GM18868 (cell line): ENCODE measurements around the gene RGS6.

Source experiments
- ATAC-seq: cut with Tn5 transposase; IDR thresholded peaks from one replicate; pipeline ENCODE4 v1.9.1; 2021; ENCODE audit warnings: mild to moderate bottlenecking, moderate library complexity; ENCODE audit not compliant: unreplicated experiment

The RGS6 gene

DNA sequence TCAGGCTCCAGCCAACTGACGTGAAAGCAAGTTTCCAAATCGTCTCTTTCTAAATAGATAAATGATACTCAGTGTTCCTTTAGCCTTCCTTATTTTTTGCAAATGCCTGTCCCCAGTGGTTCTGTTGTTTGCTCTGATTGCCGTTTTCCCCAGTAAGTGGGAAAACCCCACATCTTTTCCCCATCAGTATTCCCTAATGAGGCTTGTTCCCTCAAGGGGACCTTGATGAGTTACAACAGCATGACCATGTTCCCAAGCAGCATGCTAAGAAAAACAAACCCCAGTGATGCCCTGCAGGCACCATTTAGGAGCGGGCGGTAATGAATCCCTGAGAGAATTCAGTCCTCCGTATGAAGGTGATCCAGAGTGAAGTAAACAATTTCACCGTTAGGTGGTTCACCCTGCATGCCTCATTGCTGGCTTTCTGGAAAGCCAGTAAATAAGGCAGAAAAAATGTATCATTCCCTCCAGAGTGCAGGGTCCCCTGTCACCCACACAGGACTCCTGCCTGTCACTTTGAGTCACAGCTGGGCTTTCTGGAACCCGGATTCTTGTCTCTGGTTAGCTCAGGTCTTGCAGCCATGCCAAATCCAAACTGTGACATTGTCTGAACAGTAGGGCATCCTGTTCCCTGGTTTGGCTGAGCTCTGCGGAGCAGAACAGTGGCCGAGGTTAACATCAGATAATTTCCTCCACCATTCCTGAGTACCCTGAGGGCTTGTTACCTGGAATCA, 222.6 kb downstream of the RGS6 start:
- no peak for ATAC-seq

DNA sequence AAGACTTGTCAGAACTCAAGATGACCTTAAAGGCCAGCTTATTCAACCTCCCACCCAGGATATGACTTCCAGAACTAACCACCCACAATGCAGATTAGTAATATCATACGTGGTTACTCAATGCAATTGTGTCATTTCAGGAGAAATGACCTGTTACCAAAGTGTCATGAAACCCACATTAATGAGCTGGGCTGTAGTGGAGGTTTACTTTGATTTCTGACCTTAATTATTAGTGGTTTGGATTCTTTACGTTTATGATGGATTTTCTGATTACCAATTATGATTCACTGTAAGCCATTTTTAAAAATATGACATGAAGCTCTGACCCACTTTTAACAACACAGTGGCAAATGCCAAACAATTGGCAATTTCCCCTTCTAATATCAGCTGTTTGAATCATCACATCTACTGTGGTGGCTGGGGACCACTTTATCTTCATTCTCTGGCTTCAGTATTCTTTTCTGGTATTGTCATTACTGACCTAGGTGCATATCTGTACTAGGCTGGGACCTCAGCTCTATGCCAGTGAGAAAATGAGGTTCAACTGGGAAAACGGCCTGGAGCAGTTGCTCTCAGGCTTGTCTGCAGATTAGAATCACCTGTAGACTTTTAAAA, 223.3 kb downstream of the RGS6 start:
- no peak for ATAC-seq

DNA sequence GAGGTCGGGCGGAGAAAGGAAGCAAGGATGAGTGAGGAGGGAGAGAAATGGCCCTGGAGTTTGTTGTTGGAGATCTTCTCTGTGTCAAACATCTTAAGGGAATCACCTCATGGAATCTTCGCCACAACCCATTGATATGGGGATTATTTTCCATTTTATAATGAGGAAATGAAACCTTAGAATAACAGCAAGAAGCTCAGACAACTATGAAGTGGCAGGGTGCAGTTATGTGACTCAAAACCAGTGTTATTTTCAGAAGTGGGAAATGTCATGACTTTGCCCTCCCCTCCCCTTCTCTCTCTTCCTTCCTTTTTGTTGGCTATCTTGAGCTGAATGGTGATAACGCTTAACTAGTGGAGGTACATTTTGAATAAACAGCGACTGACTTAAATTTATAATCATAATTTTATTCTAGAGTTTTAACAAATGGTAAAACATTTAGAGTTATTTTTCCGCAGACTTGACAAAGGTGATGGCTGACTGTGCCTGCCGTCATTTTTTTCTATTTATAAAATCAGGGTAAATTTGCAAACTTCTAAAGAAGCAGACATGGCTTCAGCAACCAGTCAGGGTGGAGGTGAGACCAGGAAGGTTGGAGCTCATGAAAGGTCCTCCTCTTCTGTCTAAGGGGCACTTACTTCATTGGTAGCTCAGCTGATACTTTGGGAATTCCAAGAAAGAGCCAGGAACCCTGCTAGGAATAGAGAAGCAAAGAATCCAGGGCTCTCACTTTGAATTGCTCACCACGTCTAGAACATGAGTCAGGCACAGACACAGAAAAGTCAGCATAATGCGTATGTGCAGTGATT, 232.4 kb downstream of the RGS6 start:
- no peak for ATAC-seq

DNA sequence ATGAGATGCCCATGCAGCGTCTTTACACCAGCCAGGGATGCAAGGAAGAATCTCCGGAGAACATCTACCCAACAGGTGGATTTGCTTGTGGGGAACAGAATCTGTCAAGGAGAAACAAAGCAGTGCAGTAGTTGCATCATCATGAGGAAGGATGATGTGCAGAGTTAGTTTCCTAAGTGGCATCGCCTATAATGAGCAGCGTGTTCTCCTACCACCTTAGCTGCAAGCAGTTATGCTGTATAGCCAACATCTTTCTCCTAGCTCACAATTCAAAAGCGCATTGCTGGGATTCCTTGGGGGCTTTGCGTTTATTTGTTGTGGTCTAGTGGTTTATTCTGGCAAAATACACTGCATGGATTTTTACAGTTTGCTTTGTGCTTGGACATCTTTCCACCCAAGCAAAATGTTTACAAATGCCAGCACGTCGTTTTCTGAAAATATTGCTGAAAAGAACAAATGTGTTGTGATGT, 233.0 kb downstream of the RGS6 start:
- ATAC-seq: no peak

DNA sequence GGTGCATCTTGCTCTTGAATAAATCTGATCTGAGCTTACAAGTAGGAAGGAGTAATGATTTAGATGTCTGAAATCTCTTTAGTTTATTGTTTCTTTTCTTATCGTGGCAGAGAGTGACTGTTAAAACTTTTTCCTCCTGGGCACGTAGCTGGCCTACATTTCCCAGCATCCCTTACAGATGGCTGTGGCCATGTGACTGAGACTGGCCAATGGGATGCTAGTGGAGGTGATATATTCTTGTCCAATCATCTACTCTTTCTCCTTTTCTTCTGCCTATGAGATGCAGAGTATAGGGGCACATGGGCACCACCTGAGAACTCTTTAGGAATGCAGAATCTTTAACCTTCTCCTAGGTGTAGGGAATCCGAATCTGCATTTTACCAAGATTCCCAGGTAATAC, 237.3 kb downstream of the RGS6 start:
- ATAC-seq: no peak

DNA sequence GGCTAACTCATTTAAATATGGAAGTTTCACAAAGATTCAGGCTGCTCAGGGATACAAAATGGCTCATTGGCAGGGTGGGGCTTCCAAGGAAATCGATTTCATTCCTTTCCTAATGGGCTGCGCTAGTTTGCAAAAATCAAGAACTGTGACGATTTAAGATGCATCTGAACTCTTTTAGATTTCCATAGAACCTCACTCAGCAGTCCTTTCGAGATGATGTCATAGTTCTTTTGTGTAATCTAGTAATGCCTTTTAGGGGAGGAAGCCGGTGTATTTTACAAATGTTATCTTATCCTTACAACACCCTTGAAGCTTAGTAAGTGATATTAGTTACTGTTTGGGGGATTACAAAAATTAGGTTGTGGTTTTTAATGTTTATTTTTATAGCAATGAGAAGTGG, 239.8 kb downstream of the RGS6 start:
- ATAC-seq: no peak

DNA sequence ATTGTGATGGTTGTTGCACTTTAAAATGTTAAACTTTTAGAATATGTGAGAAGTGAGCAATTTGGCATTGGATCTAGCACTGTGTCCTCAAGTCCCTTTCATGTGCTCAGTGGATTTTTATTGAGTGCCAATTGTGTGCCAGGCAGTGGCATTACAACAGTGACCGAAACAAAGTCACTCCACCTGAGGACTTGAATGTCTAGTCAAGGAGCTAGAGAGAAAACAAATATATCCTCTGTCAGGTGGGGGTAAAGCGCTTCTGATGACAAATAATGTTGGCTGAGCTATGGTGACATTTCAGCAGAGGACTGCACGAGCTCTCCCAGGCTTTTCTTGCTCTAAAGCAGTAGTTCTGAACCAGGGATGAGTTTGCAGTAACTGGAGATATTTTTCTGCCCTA, 240.4 kb downstream of the RGS6 start:
- no peak for ATAC-seq

DNA sequence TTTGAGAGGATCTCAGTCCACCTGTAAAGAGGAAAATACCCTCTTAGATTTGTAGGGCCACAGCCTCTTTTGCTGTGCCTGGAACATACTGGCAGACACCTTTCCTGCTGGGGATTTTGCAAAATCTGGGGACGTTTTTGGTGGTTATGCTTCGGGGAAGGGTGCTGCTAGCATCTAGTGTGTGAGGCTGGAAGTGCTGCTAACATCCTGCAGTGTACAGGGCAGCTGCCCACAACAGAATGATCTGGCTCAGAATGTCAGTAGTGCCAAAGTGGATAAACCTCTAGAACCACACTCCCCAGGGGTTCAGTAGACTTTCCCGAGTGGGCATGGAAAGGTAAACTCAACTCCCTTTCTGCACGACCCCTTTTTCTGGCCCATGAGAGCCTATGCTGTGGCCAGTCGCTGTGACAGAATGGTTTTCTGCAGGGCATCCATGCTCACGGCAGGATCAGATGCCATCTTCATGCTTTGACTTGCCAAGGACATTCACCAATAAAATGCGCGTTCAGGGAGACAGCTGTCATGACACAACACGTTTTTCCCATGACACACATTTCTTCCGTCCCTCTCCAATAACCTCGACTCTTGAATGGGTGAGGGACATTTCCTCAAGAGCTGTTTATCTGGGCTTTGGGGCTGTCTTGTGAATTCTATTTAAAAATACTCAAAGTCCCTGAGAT, 240.9 kb downstream of the RGS6 start:
- ATAC-seq: no peak

DNA sequence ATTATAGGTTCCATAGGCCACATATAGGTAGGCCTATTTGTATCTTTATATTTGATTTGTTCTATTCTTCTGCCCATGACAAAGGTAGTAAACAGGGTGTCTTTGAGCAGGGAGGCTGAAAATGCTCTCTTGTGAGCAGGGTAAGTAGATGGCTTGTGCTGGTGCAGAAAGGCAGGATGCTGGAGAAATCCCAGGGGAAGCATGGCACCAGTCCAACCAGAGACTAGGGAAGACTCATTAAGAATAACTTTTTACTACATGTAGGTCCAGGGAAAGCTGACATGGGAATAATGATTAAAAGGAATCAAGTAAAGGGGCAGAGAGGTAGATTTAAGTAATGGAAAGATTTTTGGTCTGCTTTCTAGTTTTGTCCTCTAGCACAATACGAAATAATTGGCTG, 245.0 kb downstream of the RGS6 start:
- ATAC-seq: no peak

DNA sequence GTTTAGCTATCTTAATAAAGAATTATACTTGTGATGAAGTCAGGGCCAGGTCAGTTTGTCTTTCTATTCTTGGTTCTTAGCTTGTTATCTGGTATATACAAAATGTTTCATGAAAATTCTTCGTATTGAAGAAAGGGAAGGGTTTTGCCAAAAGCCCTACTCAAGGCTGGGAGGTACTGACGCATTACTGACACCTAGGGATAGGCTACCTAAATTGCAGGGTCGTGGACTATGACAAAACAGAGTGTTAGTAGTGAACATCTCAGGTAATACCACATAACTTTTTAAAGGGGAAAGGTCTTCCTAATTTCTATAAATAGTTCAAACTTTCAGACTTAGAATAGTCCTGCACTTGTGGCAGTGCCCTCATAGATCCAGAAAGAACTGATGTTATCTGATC, 246.3 kb downstream of the RGS6 start:
- no peak for ATAC-seq

DNA sequence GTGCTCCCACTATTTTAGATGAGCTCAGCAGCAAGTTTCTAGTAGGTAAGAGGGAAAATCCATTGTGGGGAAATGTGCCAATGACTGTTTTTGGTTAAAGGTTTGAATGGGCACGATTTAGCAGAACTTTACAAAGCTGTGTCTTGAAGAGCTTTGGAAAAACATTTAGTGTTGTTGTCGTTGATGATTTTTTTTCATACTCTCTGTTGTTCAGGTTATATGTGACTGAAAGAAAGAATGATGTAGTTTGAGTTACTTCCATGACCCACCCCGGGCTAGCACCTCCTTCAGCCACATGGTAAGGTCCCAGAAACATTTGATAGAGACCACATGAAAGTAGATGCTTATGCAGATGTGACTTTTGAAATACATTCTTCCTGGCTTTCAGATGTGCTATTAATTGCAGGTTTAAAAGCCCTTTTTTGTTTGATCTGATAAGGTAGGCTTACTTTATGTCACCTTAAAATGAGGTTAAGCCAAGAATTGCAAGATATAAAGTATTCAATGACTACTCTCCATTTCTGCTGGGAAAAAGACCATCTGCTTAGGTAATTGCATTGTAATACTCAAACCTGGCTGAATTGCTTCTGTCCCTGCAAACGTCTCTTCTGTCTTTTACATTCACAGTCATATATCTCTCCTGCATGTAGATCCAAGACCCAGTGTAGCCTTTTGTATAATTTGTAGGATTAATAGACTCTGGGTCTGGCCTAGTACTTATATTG, 250.6 kb downstream of the RGS6 start:
- no peak for ATAC-seq

DNA sequence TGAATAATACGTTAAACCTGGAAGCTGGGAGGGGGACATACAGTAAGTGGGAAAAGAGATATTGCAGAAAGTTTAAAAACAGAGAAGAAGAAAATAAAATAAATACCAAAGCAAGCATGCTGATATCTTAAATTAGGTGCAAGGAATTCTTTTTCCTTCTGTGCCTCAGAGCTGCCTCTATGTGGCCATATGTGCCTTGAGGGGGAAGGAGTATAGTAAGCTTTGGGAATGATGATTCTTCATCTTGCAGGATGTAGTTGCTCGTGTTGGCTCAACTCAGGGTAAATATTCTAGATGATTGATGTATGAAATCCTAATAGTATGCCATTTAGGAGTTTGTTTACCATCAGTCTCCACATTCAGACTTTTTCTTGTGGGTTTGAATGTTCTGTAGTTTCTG, 251.4 kb downstream of the RGS6 start:
- no peak for ATAC-seq

DNA sequence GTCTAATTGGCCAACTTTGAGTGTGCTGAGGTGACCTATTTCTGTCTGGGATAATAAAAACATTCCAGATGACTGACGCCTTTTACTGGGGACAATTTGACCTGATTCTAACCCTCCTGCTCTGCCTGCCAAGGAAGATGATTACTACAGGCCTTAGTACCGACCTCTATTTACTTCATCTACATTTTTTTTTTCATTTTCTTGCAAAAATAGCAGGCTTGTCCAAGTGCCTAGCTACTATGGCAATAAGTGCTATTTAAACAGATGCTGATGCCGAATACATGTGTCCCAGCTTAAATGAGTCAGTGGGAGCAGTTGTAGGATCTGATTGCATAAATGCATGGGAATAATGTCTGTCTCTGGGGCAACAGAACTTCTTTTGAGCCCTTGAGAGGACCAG, 254.3 kb downstream of the RGS6 start:
- no peak for ATAC-seq

DNA sequence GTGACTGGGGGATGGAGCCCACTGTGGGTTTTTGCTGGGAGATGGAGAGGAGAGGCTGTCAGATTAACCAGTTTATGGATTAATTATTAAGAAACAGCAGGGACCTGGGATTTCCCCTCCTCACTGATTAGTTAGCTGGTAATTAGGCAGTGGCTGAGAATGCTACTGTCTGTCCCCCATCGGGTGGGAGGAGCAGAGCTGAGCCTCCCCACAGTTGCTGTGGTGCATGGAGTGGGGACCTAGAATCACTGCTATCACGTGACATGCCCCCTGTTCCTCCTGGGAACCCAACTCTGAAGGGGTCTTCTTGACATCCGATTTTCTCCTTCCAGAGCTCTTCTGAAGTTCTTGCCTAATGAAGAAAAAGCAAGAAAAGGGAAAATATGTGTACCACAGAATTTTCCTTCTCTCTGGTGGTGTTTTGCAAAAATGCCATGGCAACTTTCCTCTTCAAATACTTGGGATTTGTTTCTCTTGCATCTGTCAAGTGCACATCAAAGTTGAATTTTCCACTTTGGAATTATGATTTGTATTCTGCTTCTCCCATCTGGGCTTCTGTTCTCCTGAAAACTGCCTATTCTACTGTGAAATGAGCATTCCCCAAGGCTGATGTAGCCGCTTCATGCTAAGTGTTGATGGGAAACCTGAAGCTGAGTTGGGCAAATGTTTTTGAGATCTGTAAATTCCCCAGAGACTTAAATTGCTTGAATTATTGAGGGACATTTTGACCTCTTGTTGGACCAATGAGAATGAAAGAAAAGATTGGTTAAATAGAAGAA, 264.2 kb downstream of the RGS6 start:
- ATAC-seq: no peak

DNA sequence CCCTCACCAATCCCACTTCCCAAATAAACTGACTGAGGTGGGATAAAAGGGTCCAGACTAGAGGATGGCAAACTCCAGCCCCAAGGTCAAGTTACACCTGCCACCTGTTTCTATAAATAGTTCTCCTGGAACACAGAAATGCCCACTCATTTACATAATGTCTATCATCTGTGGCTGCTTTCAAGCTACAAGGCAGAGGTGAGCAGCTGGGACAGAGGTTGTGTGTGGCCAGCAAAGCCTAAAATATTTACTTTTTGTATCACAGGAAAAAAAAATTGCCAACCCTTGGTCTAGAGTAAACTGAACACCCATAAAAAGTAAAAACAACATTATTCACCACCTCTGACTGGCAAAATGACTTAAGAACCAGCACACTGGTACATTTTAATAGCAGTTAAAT, 269.4 kb downstream of the RGS6 start:
- no peak for ATAC-seq

DNA sequence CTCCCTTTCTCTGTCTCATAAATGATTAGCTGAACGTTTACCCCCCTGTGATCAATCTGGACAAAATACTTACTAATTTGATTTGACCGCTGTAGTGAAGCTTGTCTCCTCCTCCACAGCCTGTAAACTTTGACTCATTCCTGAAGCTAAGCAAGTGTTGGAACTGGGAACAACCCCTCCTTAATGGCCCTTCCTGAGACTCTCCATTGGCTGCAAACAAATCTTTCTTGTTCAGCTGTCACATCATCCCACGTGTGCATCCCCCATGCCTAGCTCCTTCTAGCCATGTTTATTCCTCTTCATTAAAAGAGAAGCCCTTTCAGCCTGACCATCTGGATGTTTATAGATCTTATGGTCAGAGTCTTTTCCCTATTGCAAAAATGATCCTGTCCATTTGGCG, 281.2 kb downstream of the RGS6 start:
- ATAC-seq: no peak

DNA sequence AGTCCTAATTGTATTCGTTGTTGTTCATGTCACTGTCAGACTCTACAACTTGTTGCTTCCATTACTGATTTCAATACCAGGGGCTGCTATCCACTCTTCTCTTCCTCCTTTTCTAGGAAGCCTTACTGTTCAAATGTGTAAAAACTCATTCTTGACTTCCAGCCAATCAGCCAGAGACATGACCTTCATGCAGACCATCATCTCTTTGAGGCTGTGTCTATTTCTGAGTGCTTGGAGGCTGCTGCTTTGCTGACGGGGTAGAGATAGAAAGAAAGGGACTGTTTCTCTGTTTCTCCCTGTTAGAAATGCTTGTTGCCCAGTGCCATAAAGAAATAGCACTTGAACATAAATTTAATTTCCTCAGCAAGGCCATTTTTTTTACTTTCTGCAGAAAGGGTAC, 282.9 kb downstream of the RGS6 start:
- no peak for ATAC-seq

DNA sequence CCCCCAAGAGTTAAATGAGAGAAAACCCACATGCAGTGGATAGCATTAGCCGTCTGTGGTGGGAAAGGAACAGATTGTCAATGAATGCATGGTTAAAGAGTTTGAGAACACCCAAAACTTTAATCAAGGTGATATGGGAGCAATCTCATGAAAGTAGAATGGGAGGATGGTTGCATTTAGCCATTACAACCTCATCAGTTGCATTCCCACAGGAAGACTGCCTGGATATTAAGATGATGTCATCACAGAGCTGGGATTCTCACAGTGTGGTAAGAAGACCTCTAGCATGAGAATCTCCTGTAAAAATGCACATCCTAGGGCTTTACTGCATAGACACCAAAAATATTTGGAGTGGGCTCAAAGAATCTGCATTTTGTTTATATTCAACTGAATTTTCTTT, 284.9 kb downstream of the RGS6 start:
- no peak for ATAC-seq

DNA sequence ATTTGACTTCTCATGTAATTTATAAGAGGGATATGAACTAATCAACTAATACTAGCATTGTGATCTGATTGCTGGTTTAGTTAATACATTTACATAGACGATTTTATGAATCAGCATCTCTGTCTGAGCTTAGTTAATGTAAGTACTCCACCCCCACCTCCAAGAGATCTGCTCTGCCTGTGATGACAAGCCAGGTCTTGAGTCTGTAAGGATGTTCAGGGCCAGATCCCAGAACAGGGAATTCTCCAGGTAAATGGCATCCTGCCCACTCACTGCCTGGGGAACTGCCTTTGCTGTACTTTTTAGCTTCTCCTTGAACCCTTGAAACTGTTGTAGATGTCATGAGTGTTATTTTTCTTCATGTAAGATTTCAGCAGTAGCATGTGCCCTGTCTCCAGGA, 289.8 kb downstream of the RGS6 start:
- no peak for ATAC-seq

DNA sequence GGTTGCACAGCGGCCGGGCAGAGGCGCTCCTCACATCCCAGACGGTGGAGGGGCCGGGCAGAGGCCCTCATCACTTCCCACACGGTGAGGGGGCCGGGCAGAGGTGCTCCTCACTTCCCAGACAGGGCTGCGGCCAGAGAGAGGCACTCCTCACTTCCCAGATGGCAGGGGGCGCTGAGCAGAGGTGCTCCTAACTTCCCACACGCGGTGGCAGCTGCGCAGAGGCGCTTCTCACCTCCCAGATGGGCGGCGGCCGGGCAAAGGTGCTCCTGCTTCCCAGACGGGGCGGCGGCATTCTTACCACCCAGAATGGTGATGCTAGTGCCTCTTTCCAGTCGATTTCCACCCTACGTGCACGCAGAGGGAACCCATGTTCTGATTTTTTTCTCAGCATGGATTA, 304.4 kb downstream of the RGS6 start:
- no peak for ATAC-seq
